GM12891 (cell line): Measurements from ENCODE around the gene EEF1A1.

Experiments
- POLR2A ChIP-seq: IDR thresholded peaks from 2 replicates; pipeline ENCODE4 v1.6.1; 2011; ENCODE audit warnings: low read depth, low read length, control low read depth
- POLR2AphosphoS5 ChIP-seq: IDR thresholded peaks from 2 replicates; pipeline ENCODE4 v1.6.1; 2011; ENCODE audit warnings: low read depth, low read length, control low read depth
- POU2F2 ChIP-seq: IDR thresholded peaks from 2 replicates; pipeline ENCODE4 v1.6.1; 2011; ENCODE audit warnings: low read depth, mild to moderate bottlenecking, control low read depth, low read length, moderate library complexity
- TAF1 ChIP-seq: IDR thresholded peaks from 2 replicates; pipeline ENCODE4 v1.6.1; 2011; ENCODE audit warnings: low read depth, low read length, control low read depth

GRCh38 chr6:73565767-73566485 lies 45.1 kb upstream of the EEF1A1 start:
- TF ChIP-seq POLR2A (no peak), TAF1 (no peak), POLR2AphosphoS5 (no peak), POU2F2 (no peak)
